GM18951 (cell line): ENCODE results near the gene RNASE12.

Experiments used
- POLR2A ChIP-seq: IDR thresholded peaks from 4 replicates; pipeline ENCODE4 v1.6.1; 2011; ENCODE audit warnings: mild to moderate bottlenecking; ENCODE audit not compliant: insufficient read length, insufficient read depth; ENCODE audit errors: extremely low read depth
- in situ Hi-C: fragments of 300-500 bp; cut with MboI; formaldehyde crosslinking; loops from one replicate; pipeline ENCODE4 v1.12.0; 2022; ENCODE audit warnings: low sequenced_read_pairs, mixed read lengths, inconsistent platforms; ENCODE audit not compliant: unreplicated experiment

RNASE12 gene

DNA sequence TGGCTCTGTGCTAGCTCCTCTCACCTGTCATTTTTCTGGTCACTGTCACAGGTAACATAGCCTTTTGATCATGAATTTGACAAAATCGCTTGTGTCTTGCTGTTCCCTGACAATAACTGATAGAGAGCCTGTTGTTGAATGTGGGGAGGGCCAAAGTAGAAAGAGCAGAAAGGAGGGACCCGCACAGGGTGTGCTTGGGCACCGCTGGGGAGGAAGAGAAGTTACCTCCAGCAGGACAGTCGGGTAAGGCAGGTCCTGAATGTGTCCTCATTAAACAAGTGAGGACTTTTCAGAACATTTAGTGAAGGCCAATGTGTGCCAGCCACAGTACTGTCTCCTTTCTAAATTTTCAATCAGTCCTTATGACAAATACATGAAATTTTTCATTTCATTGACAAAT is at the start of gene RNASE12:
Gene RNASE12, minus strand, starts transcription at position 142 of the 400 bp plus-strand sequence. CDS start 653 bp downstream, outside the sequence.
- in situ Hi-C loops: no loop called here
- no peak for TF ChIP-seq POLR2A

DNA sequence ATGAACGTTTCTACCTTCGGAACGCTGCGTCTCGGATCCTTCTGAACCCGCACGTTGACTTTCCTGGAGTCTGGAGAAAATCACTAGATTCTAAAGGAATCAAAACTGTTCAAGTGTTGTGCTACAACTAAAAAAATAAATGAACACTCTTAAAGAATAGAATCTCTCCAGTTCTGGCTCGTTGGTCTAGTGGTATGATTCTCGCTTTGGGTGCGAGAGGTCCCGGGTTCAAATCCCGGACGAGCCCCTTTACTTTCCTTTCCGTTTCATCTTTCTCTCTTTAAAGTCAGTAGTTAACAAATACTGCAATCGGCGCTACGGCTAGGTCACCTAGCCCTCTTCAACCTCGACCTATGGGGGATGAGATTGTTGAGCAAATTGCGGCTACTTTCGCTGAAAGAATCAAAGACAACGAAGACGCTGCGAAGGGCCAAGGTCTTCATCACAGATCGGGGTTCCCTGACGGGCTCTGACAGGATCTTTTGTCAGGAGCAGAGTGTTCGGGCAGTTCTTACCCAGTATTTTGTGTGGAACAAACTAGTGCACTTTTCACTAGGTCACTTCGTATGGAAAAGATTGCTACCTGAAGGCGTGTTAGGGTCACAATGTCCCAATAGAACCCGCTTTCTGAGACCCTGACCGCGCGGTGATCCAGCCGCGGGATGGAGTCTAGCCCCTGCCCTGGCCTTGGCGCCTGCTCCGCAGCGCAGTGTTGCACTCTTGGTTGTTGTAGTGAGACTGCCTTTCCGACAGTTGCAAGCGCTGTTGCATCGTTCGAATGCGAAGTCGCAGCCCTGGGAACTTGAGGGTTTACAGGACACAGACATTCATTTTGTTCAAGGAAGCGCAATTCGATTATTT is 41.9 kb upstream of the RNASE12 start:
- in situ Hi-C loops: loop anchor here (10.0 kb wide), 1 partner anchor 52 kb away; the partner anchor contains the start of genes ANG and RNASE4

GRCh38 chr14:20632448-20632830 is 41.3 kb upstream of the RNASE12 start:
- in situ Hi-C loops: loop anchor here (10.0 kb wide), 1 partner anchor 52 kb away; the partner anchor contains the start of genes ANG and RNASE4
- TF ChIP-seq POLR2A: no peak

More for the DNA sequence above, 41.9 kb upstream of the RNASE12 start:
- no peak for TF ChIP-seq POLR2A

DNA sequence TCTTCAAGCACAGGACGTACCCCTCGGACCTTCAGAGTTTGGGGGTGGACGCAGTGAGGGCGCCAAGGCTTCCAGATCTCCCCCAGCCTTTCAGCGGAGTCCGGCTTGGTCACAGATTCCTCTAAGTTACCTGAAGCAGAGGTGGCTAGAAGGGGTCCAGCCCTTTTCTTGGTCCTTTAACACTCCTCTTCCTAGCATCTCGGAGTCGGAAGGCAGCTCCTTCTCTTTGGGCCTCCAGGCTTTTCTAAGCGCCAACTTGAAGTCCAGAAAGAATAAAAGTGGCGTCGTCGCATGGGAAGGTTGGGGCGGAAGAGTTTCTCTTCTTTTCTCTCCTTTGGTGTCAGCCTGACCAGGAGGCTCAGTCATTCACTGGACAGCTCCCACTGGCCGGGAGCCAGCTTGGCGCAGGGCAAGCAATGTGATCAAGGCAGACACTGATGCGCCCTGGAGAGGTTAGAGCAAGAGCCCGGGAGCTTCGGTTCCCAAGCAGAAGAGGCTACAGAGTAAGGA is 40.8 kb upstream of the RNASE12 start:
- in situ Hi-C loops: loop anchor here (10.0 kb wide), 1 partner anchor 53 kb away; the partner anchor contains the start of genes ANG and RNASE4
- no peak for TF ChIP-seq POLR2A

- no peak for TF ChIP-seq POLR2A
These were observed 40.1 kb upstream of the RNASE12 start for GRCh38 chr14:20631023-20631879.

DNA sequence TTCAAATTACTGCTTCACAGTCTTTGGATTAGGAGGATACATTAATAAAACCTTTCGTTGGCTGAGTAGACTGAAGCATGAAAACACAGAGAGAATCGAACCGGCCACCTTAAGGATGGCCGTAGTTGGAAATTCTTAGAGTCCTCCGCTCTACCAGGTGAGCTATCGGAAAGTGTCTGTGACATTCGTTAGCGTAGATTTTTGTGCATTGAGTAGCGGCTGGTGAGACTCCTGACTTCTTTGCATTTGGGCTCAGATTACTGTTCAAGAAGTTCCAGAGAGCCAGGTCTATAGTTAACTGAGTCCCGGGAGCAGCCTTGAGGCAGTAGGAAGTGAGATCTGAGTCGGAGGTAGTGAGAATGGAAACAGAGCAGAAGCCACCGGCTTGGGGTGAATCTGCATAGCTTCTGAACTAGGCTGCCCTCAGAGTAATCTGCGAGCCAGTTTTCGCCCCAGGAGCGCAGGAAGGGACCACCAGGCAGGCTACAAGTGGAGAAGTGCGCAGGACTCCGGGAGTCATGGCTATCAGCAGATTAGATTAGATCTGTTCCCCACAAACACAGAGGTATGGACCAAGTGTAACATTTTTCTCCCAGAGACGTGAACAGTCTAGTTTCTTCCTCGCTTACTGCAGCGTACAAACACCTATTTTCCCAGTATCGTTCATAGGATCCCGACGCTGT is 39.3 kb upstream of the RNASE12 start:
- in situ Hi-C loops: loop anchor here (10.0 kb wide), 1 partner anchor 54 kb away; the partner anchor contains the start of genes ANG and RNASE4
- no peak for TF ChIP-seq POLR2A

More at GRCh38 chr14:20631023-20631879, 40.1 kb upstream of the RNASE12 start:
- in situ Hi-C loops: loop anchor here (10.0 kb wide), 1 partner anchor 54 kb away; the partner anchor contains the start of genes ANG and RNASE4

GRCh38 chr14:20628063-20628854 is 37.1 kb upstream of the RNASE12 start:
- in situ Hi-C loops: no loop called here
- no peak for TF ChIP-seq POLR2A

DNA sequence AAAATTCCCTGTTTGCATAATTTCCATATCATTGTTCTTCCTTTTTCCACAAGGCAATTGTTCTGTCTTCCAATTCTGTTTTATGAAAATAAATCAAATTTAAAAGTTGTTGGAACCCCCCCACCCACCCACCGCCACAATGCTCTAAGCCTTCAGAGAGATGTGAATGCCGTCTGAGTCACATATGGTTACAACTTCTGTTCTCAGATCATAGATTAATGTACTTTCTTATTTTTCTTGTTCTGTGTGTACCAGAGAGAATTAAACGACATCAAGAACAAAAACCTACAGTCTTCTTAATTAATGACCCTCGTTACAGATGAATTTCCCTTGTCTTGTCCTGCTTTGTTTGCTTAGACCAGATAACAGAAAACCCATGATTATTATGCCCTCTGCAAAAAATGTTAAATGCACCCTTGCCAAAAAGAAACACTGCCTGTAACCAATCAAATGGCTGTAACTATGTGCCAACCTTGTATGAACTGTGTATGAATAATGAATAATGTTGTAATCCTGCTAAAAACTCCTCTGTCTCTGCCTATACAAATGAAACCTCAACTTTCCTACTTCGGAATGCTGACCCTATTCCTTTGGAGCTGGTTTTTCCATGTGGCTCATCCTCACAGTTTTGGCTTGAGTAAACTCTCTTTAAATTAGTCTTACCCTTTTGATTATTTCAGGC is 36.3 kb upstream of the RNASE12 start:
- in situ Hi-C loops: no loop called here

DNA sequence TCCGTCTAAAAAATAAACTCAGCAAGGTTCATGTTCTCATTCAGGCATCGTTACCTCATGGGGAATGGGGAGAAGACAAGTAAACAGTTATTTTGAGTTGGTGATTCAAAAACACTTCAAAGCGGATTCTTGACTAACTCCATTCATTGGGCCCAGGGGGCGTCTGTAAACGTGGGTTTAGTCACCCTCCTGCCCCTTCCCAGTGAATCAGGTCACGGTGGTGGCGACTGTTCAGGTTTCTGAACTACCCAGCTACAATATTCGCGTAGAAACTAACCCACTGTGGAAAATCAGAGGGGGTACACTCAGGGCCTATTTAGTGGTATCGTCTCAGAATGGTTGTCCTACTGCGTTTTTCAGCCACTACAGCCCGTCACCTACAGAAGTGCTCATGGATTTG is 35.1 kb upstream of the RNASE12 start:
- in situ Hi-C loops: no loop called here
- no peak for TF ChIP-seq POLR2A

More for the DNA sequence above, 36.3 kb upstream of the RNASE12 start:
- TF ChIP-seq POLR2A: no peak

GRCh38 chr14:20624495-20625070 is 33.4 kb upstream of the RNASE12 start:
- TF ChIP-seq POLR2A: no peak
- in situ Hi-C loops: no loop called here

DNA sequence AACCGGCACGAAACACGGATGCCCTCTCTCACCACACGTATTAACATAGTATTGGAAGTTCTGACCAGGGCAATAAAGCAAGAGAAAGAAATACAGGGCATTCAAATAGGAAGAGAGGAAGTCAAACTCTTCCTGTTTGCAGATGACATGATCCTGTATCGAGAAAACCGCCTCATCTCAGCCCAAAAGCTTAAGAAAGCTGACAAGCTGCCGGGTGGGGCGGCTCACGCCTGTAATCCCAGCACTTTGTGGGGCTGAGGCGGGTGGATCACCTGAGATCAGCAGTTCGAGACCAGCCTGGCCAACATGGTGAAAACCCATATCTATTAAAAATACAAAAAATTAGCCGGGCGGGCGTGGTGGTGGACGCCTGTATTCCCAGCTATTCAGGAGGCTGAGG is 32.6 kb upstream of the RNASE12 start:
- in situ Hi-C loops: no loop called here
- TF ChIP-seq POLR2A: no peak
